Measurements from ENCODE around the gene TFPT. TPM values are rescaled to one million over a fixed set of nuclear protein-coding genes. Genes with fewer than 3 reads are reported as not detected.

Gene TFPT
- total RNA-seq, 1 donor from 2014 or later: 25.2 TPM

GRCh38 chr19:54062643-54063042, 52.8 kb downstream of the TFPT start:
- no peak overlapping the region for H2AFZ ChIP-seq (ENCODE audit: low read depth, low read length)
- H3K4me1 ChIP-seq (ENCODE audit: insufficient read depth, low read length): no peaks in the 10 kb centered on the region
- no peaks in the 10 kb centered on the region for H3K79me2 ChIP-seq (ENCODE audit: insufficient read depth, low read length)
- H3K27me3 ChIP-seq (ENCODE audit: insufficient read depth, low read length): no peaks in the 10 kb centered on the region
- H4K20me1 ChIP-seq (ENCODE audit: insufficient read depth, low read length): no peaks in the 10 kb centered on the region
- no peak overlapping the region for H3K27ac ChIP-seq (ENCODE audit: low read depth, low read length)
- Mint-ChIP-seq H3K4me3 (ENCODE audit: unreplicated experiment) (no peak overlapping the region), H3K36me3 (ENCODE audit: low read depth, unreplicated experiment) (no peaks in the 10 kb centered on the region), H3K27ac (ENCODE audit: unreplicated experiment) (no peak overlapping the region), H3K27me3 (ENCODE audit: low read depth, unreplicated experiment) (peaks cover 10% of the 10 kb centered on the region), H3K9me3 (ENCODE audit: unreplicated experiment) (peaks cover 4% of the 10 kb centered on the region), H3K4me1 (ENCODE audit: low read depth, unreplicated experiment) (no peaks in the 10 kb centered on the region)
- DNase-seq (ENCODE audit: low read depth) (no peak), FAIRE-seq (no peak)
- no peak overlapping the region for H3K4me3 ChIP-seq (ENCODE audit: insufficient read depth, low read depth, low read length)
- no peak overlapping the region for H3K4me2 ChIP-seq (ENCODE audit: low read length)
- no peaks in the 10 kb centered on the region for H3K9me3 ChIP-seq (ENCODE audit: insufficient read depth, low read depth, low read length)
- no peaks in the 10 kb centered on the region for H3K36me3 ChIP-seq (ENCODE audit: insufficient read depth, low read length)
- no peak for TF ChIP-seq EZH2 (IDR thresholded peaks at IDR 0.05; ENCODE audit: insufficient read depth, low read length)
- no peak for TF ChIP-seq CTCF (IDR thresholded peaks at IDR 0.05; ENCODE audit: insufficient read depth, low read depth, low read length)
- no peak overlapping the region for H3K9ac ChIP-seq (ENCODE audit: low read length)

Other genes with a start within 250 kb of the TFPT start
- 221 and 246 TPM in 2 replicates for gene MYADM, start 247.8 kb downstream of the TFPT start, total RNA-seq
- 0.29 and 0.41 TPM in 2 replicates for gene PRKCG, start 233.5 kb downstream of the TFPT start, total RNA-seq
- gene CACNG7, start 206.4 kb downstream of the TFPT start, total RNA-seq: 3.5 and 4.4 TPM in 2 replicates
- gene CACNG8, start 152.7 kb downstream of the TFPT start, total RNA-seq: 3.2 TPM in 2 replicates
- gene CACNG6, start 124.0 kb downstream of the TFPT start, total RNA-seq: 0.20 TPM in 1 of 2 replicates, not detected in the other
- gene VSTM1, start 51.8 kb downstream of the TFPT start, total RNA-seq: 0.68 TPM in 1 of 2 replicates, not detected in the other
- not detected in 2 replicates for gene TARM1, start 34.3 kb downstream of the TFPT start, total RNA-seq
- 0.20 and 0.22 TPM in 2 replicates for gene OSCAR, start 14.9 kb downstream of the TFPT start, total RNA-seq
- gene NDUFA3, start 12.8 kb downstream of the TFPT start, total RNA-seq: 98.0 and 99.2 TPM in 2 replicates
- gene PRPF31, start 97 bp upstream of the TFPT start, total RNA-seq: 62.3 and 67.2 TPM in 2 replicates
- 39.2 and 47.1 TPM in 2 replicates for gene CNOT3, start 22.1 kb upstream of the TFPT start, total RNA-seq
- gene LENG1, start 44.1 kb upstream of the TFPT start, total RNA-seq: 4.1 and 4.8 TPM in 2 replicates
- gene TMC4, start 57.5 kb upstream of the TFPT start, total RNA-seq: 0.94 and 1.9 TPM in 2 replicates
- 145 and 162 TPM in 2 replicates for gene MBOAT7, start 73.9 kb upstream of the TFPT start, total RNA-seq
- 50.1 and 52.6 TPM in 2 replicates for gene TSEN34, start 75.7 kb upstream of the TFPT start, total RNA-seq
- gene RPS9, start 85.2 kb upstream of the TFPT start, total RNA-seq: 685 and 779 TPM in 2 replicates
- not detected in 2 replicates for gene LILRB3, start 107.3 kb upstream of the TFPT start, total RNA-seq
- gene LILRA6, start 127.1 kb upstream of the TFPT start, total RNA-seq: not detected in 2 replicates
- gene LILRB5, start 141.6 kb upstream of the TFPT start, total RNA-seq: not detected in 2 replicates
- gene LILRB2, start 165.5 kb upstream of the TFPT start, total RNA-seq: not detected in 2 replicates
- not detected in 2 replicates for gene LILRA5, start 197.5 kb upstream of the TFPT start, total RNA-seq
- gene LILRA4, start 223.5 kb upstream of the TFPT start, total RNA-seq: not detected in 2 replicates
- not detected in 2 replicates for gene LAIR1, start 249.3 kb upstream of the TFPT start, total RNA-seq